NCI-H2196 treated with DMSO at 0.1 percent for 48 hours (cell line): ENCODE measurements around the gene KRT12.
"Not testable (repeated sequence)": the region's sequence is repeated elsewhere in the genome, so short reads cannot be mapped to it uniquely, and the experiment has no call there.

ENCODE experiments used
- DNase-seq: peaks from one replicate; lab custom pipeline; 2025; ENCODE audit not compliant: unreplicated experiment; lab: John Stamatoyannopoulos, UW

KRT12 gene

DNA sequence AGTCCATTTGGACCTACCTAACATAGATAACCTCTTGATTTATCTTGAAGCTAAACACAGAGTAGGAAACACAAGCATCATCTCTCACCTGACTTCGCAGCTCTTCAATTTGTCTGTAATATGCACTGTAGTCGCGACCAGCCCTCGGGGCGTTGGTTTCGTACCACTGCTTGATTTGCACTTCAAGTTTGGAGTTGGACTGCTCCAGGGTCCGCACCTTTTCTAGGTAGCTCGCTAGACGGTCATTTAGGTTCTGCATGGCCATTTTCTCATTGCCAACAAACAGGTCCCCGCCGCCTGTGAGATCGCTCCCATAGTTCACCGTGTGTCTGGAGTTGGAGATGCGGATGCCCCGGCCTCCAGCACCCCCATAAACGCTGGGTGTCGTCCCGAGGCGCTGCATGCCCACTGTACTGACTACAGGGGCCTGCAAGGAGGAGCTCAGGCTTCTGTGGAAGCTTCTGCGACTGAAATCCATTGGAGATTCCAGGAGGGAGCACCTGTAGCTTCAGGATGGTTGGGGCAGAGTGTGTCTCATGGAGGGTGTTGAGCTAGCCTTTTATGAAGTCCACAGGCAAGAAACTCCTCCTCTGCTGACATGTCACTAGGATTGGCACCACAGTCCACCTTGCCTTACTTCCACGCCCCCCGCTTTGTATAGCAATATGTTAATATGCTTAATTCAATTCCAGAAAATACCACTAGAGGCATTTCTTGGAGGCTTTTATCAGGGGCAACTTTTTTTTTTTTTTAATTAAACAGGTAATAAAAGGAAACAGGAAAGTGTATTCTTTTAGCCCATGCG lies 17.9 kb upstream of the KRT12 start, which contains the start of gene KRT20:
Gene KRT20 (minus strand): TSS at position 535 of the 805 bp plus-strand sequence. CDS start 57 bp downstream, at position 478.
- no peak for DNase-seq

DNA sequence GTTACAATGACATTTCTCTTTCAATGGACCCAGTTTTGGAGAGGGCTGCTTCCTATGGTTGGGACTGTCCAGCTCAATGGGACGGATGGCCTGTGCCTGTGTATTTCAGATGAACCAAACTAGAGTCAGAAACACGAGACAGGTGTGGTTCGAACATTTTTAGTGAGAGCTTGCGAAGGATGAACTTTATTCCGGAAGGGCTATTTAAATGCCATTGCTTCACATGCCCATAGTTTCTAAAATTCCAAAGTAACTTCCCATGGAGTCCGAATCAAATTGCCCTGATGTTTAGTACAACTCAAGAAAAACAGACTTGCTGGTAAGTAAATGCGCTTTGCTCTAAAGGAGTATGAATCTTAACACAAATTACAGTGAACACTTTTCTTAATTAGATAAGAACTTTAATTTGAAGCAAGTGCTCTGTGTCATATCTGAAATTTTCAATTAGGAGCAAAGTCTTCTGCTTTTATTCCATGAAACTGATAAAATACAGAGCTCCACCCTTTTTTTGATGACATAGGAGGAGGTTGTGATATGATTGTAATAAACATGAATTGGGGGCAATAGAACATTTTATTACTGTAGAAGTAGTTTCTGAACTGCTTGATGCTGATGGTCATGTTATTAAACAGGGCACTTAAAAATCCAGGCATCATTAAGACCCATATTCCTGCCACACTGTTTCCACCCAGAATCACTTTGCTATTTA lies 16.8 kb upstream of the KRT12 start:
- no peak for DNase-seq

DNA sequence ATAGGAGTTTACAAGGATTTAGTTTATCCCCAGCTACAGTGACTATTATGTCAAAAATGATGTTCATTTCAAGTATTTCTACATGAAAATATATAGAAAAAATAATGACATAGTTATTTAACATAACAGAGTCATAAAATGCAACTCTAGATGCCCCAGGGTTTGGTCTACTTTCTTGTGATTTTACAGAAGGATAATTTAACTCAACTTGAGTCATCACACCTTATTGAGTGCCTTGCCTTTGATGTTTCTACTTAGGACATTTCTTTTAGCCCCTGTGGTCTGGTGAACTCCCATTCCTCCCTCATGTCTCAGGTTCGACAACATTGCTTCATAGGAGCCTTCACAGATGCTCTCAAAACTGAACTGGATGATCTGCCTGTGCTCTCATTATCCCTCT lies 16.0 kb upstream of the KRT12 start:
- DNase-seq, result no peak

- DNase-seq, result no peak
Observed at GRCh38 chr17:40879026-40879425, 12.0 kb upstream of the KRT12 start.

- DNase-seq, result no peak
Observed at GRCh38 chr17:40878044-40878443, 11.0 kb upstream of the KRT12 start.

DNA sequence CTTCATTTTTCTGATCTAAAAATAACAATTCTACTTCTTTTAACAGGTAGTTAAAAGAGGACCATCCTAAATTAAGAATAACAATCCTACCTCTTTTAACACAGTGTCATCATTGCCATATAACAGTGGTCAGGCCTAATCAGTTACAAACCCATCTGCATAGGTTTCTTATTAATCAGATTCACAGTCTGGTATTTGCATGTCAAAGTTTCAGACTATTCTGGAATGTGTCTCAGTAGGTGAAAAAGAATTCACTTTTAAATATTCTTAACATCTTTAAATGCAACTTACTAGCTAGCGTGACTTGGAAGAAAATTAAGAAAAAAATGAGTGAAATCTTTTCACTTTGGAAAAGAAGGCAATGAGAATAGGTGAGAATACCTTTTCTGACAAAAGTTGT lies 6.8 kb upstream of the KRT12 start:
- no peak for DNase-seq

GRCh38 chr17:40873255-40873654 lies 6.2 kb upstream of the KRT12 start:
- no peak for DNase-seq

DNA sequence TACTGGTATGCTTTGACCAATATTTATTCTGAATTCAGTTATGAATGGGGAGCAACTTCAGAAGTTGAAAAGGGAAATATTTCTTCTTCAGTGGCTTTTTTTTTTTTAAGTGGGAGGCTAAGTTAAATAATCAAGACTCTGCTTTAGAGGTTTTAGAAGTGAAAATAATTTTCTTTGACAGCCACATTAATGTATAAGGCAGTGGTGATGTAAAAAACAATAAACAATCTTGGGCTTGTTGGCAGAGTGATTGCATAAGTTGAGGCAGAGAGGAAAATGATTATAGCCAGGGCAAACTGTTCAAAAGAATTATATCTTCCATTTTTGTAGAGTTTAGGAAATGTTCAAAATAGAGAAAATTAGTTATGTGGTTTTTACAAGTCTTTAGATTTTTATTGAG lies 5.4 kb upstream of the KRT12 start:
- DNase-seq, result no peak

- DNase-seq, result no peak
Observed at GRCh38 chr17:40871316-40871715, 4.3 kb upstream of the KRT12 start.

GRCh38 chr17:40870136-40870535 lies 3.1 kb upstream of the KRT12 start:
- DNase-seq, result no peak

DNA sequence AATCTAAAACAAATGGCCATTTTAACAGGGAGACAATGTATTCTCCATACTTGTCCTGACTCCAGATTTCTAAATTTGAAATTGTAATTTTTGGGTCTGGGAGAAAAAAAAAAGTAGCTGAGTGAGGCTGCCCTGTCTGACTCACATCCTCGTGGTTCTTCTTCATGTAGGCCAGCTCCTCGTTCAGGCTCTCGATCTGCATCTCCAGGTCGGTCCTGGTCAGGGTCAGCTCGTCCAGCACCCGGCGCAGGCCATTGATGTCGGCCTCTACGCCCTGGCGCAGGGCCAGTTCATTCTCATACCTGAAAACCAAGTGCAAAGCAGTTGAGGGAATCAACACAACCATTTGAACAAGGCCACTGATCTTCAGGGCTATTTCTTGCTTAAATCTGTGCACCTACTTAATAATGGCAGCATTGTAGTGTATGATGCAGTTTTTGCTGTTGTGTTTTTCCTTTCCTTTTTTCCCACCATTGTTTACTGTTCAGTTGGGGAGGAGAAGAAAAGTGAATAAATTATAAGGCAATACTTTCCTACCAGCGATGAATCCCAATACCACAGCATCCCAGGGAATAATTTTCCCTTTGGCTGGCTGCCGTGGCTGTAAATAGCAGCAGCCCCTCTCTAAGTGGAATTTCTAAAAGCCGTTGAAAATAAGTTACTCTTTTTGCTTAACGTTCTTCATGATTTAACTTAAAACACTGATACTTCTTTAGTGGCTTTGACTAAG lies 2.2 kb downstream of the KRT12 start:
- DNase-seq, result no peak

DNA sequence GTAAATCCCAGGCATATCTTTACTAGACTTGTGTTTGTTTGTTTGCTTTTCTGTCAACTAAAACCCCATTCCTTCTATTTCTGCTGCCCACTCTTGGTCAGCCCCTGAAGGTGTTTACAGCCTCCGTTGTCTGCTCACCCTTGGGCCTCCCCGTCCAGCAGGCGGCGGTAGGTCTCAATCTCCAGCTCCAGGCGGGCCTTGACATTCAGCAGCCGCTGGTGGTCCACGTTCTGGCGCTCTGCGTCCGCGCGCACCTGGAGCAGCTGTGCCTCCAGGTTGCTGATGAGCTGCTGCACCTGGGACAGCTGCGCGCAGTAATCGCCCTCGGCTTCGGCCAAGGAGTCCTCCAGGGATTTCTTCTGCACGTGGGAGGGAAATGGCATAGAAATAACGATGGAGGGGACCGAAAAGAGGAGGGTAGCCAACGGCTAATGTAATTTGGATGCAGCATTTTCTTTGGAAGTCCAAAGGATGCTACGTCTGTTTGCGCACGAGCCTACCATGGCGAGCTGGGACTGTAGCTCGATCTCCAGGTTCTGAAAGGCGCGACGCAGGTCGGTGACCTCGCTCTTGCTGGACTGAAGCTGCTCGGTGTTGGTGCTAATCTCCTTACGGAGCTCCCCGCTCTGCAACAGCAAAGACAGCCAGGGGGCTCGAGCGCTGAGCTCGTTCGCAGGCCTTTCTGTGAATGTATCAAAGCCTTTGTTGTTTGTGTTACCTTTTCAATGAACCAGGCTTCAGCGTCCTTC lies 3.9 kb downstream of the KRT12 start:
- DNase-seq, result no peak

DNA sequence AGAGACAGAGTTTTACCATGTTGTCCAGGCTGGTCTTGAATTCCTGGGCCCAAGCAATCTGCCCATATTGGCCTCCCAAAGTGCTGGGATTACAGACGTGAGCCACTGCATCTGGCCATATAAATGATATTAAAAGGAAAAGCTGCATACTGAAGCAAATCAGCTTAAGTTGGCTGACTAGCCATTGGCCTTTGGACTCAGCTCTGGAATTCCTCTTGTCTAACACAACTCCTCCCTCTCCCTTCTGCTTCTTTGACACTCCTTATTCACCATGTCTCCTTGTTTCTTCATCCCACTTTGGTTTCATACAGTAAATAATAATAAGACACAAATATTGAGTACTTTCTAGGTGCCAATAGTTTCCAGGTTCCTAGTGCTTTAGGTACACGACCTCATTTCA lies 7.5 kb downstream of the KRT12 start:
- no peak for DNase-seq

GRCh38 chr17:40858667-40859066 lies 8.4 kb downstream of the KRT12 start:
- DNase-seq, result not testable (repeated sequence)

GRCh38 chr17:40857535-40857934 lies 9.5 kb downstream of the KRT12 start:
- no peak for DNase-seq

- no peak for DNase-seq
Observed at GRCh38 chr17:40854175-40854814, 12.7 kb downstream of the KRT12 start.

- DNase-seq, result no peak
Observed at GRCh38 chr17:40852364-40852763, 14.7 kb downstream of the KRT12 start.

DNA sequence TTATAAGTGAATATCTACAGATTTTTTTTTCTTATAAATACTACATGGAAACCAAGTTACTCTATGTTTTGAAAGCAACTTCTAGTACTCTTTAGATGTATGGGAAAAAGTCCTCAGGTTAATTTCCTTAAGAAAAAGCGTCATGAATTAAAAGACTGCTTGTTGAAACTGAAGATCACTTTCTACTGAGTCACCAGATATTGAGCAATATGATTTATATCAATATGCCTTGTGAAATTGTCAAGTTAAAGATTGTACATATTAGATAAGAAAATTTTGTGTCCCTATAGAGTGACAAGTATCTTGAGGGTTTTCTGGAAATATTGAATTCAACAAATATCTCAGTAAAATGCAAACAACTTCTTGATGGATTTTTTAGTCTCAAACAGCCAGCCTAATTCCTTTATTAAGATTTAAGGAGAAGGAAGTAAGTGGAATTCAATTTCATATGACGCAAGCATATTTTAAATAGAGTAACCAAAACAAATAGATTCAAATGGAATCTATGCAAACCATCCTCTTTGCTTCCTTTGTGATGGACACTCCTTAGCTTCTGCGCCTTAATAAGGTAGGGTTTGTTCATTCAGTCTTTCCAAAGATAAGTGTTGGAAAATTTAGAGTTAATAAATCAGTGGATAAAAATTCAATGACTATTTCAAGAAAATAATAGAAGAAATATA lies 16.6 kb downstream of the KRT12 start:
- DNase-seq, result no peak

GRCh38 chr17:40849723-40850122 lies 17.3 kb downstream of the KRT12 start:
- DNase-seq, result no peak
